H9 (cell line): ENCODE data around the gene PGRMC1. TPM values are rescaled to one million over a fixed set of nuclear protein-coding genes. Genes with fewer than 3 reads are reported as not detected.

Experiments
- DNase-seq: peaks from one replicate; pipeline ENCODE4 v3.0.0-alpha.2; 2017
- H2AFZ ChIP-seq: one replicate; pipeline ENCODE4 v1.6.1; 2013; ENCODE audit warnings: mild to moderate bottlenecking, low read length, control low read depth, moderate library complexity
- H2AK5ac ChIP-seq: 2 replicates; pipeline ENCODE4 v1.6.1; 2013; ENCODE audit warnings: low read length, control low read depth, mixed read lengths; ENCODE audit not compliant: insufficient read length
- H2BK120ac ChIP-seq: one replicate; pipeline ENCODE4 v1.6.1; 2013; ENCODE audit warnings: low read depth, mild to moderate bottlenecking, low read length, control low read depth, inconsistent platforms; ENCODE audit not compliant: poor library complexity, severe bottlenecking
- H2BK12ac ChIP-seq: 2 replicates; pipeline ENCODE4 v1.6.1; 2013; ENCODE audit warnings: low read length, control low read depth, mixed read lengths, low read depth; ENCODE audit not compliant: insufficient read length
- H2BK15ac ChIP-seq: 2 replicates; pipeline ENCODE4 v1.6.1; 2013; ENCODE audit warnings: low read depth, low read length, control low read depth
- H2BK20ac ChIP-seq: one replicate; pipeline ENCODE4 v1.6.1; 2013; ENCODE audit warnings: low read depth, mild to moderate bottlenecking, low read length, control low read depth, inconsistent platforms; ENCODE audit not compliant: poor library complexity, severe bottlenecking
- H2BK5ac ChIP-seq: 2 replicates; pipeline ENCODE4 v1.6.1; 2013; ENCODE audit warnings: low read length, control low read depth, mixed read lengths; ENCODE audit not compliant: insufficient read length
- H3K14ac ChIP-seq: 2 replicates; pipeline ENCODE4 v1.6.1; 2013; ENCODE audit warnings: low read length, control low read depth; ENCODE audit not compliant: insufficient read depth
- H3K18ac ChIP-seq: 2 replicates; pipeline ENCODE4 v1.6.1; 2013; ENCODE audit warnings: low read depth, mild to moderate bottlenecking, mixed read lengths, low read length, control low read depth; ENCODE audit not compliant: insufficient read length
- H3K23ac ChIP-seq: 2 replicates; pipeline ENCODE4 v1.6.1; 2013; ENCODE audit warnings: low read length, control low read depth, mixed read lengths, low read depth; ENCODE audit not compliant: insufficient read length
- H3K23me2 ChIP-seq: 2 replicates; pipeline ENCODE4 v1.6.1; 2013; ENCODE audit warnings: low read depth, mild to moderate bottlenecking, mixed read lengths, low read length, control low read depth; ENCODE audit not compliant: insufficient read length, poor library complexity, severe bottlenecking
- H3K27ac ChIP-seq: 2 replicates; pipeline ENCODE4 v1.5.1; 2013; ENCODE audit warnings: low read length, control low read depth, mixed read lengths, low read depth; ENCODE audit not compliant: insufficient read length
- H3K27me3 ChIP-seq: 2 replicates; pipeline ENCODE4 v1.6.1; 2013; ENCODE audit warnings: low read length, control low read depth, inconsistent platforms; ENCODE audit not compliant: insufficient read depth
- H3K4ac ChIP-seq: 2 replicates; pipeline ENCODE4 v1.6.1; 2013; ENCODE audit warnings: low read depth, mild to moderate bottlenecking, control low read depth, inconsistent platforms, low read length, moderate library complexity
- H3K4me1 ChIP-seq: 2 replicates; pipeline ENCODE4 v1.6.1; 2013; ENCODE audit warnings: low read length, control low read depth, inconsistent platforms; ENCODE audit not compliant: insufficient read depth
- H3K4me2 ChIP-seq: 2 replicates; pipeline ENCODE4 v1.6.1; 2013; ENCODE audit warnings: low read length, control low read depth, mixed read lengths; ENCODE audit not compliant: insufficient read length, insufficient read depth
- H3K56ac ChIP-seq: 2 replicates; pipeline ENCODE4 v1.6.1; 2013; ENCODE audit warnings: low read depth, mild to moderate bottlenecking, mixed read lengths, low read length, control low read depth; ENCODE audit not compliant: insufficient read length
- H3K79me1 ChIP-seq: 2 replicates; pipeline ENCODE4 v1.6.1; 2013; ENCODE audit warnings: low read depth, mild to moderate bottlenecking, moderate library complexity, low read length, control low read depth, inconsistent platforms; ENCODE audit not compliant: insufficient read depth, poor library complexity, severe bottlenecking
- H3K79me2 ChIP-seq: 2 replicates; pipeline ENCODE4 v1.6.1; 2013; ENCODE audit warnings: low read length, control low read depth, inconsistent platforms; ENCODE audit not compliant: insufficient read depth
- H3K9ac ChIP-seq: 2 replicates; pipeline ENCODE4 v1.6.1; 2013; ENCODE audit warnings: low read length, control low read depth, mixed read lengths; ENCODE audit not compliant: insufficient read length; ENCODE audit errors: extremely low read depth
- H3K9me3 ChIP-seq: one replicate; pipeline ENCODE4 v1.6.1; 2013; ENCODE audit warnings: low read depth, low read length, inconsistent platforms; ENCODE audit not compliant: control insufficient read depth
- H3T11ph ChIP-seq: one replicate; pipeline ENCODE4 v1.6.1; 2013; ENCODE audit warnings: mild to moderate bottlenecking, low read length, control low read depth, inconsistent platforms
- H4K20me1 ChIP-seq: one replicate; pipeline ENCODE4 v1.6.1; 2013; ENCODE audit not compliant: control insufficient read depth, insufficient read length, insufficient read depth
- H4K5ac ChIP-seq: 2 replicates; pipeline ENCODE4 v1.6.1; 2013; ENCODE audit warnings: low read depth, mild to moderate bottlenecking, mixed read lengths, low read length, control low read depth; ENCODE audit not compliant: insufficient read length
- H4K8ac ChIP-seq: replicated peaks from 2 replicates; pipeline ENCODE4 v1.6.1; 2013; ENCODE audit warnings: low read length, control low read depth, mixed read lengths, low read depth; ENCODE audit not compliant: insufficient read length
- H4K91ac ChIP-seq: 2 replicates; pipeline ENCODE4 v1.6.1; 2013; ENCODE audit warnings: low read depth, mild to moderate bottlenecking, moderate library complexity, mixed read lengths, low read length, control low read depth; ENCODE audit not compliant: insufficient read length
- H3K27ac Mint-ChIP-seq, 3 experiments: 2 replicates in 2 of 3; 3 replicates in 1 of 3; pipeline ENCODE4 v1.8.0; 2020 to 2021; ENCODE audit warnings: mixed read lengths in 3 of 3, mild to moderate bottlenecking in 1 of 3, moderate library complexity in 1 of 3
- H3K27me3 Mint-ChIP-seq: 2 replicates; pipeline ENCODE4 v1.8.0; 2021; ENCODE audit warnings: low read depth, mild to moderate bottlenecking, moderate library complexity, mixed read lengths
- H3K36me3 Mint-ChIP-seq, 3 experiments: 2 replicates in 2 of 3; 3 replicates in 1 of 3; pipeline ENCODE4 v1.8.0; 2020 to 2021; ENCODE audit warnings: low read depth in 3 of 3, mixed read lengths in 3 of 3; ENCODE audit not compliant: insufficient read depth in 1 of 3
- H3K4me1 Mint-ChIP-seq, 2 experiments: 2 replicates each; pipeline ENCODE4 v1.8.0; 2020; ENCODE audit warnings: mixed read lengths in 2 of 2
- H3K4me3 Mint-ChIP-seq, 2 experiments: 2 replicates in 1 of 2; 3 replicates in 1 of 2; pipeline ENCODE4 v1.8.0; 2020 to 2021; ENCODE audit warnings: mild to moderate bottlenecking in 2 of 2, mixed read lengths in 2 of 2, moderate library complexity in 1 of 2
- H3K9me3 Mint-ChIP-seq, 2 experiments: 2 replicates in 1 of 2; 3 replicates in 1 of 2; pipeline ENCODE4 v1.8.0; 2020; ENCODE audit warnings: mild to moderate bottlenecking in 2 of 2, mixed read lengths in 2 of 2, moderate library complexity in 1 of 2
- CTCF ChIP-seq: fragments of 200-600 bp; sonication (generic); conservative IDR thresholded peaks from 3 replicates; pipeline ENCODE4 v1.8.0; 2021; ENCODE audit warnings: antibody characterized with exemption, mild to moderate bottlenecking
- WGBS: extraction: QIAGEN DNeasy Blood & Tissue Kit; methylation state at CpG from one replicate; pipeline ENCODE4 v1.1.7; 2013; ENCODE audit warnings: missing lambda C conversion rate, low lambda C conversion rate, mixed read lengths; ENCODE audit not compliant: insufficient read length; ENCODE audit errors: extremely low coverage; 5-methylcytosine and 5-hydroxymethylcytosine counted together
- total RNA-seq: library from RNA; stranded (reverse); gene quantifications from 2 replicates; pipeline ENCODE4 v1.2.1, GENCODE V29; 2021

The PGRMC1 gene
- total RNA-seq, 1 experiment from 2014 or later: 133 TPM

GRCh38 chrX:119187298-119187697 lies 48.8 kb upstream of the PGRMC1 start:
- H3K27me3 ChIP-seq: no peaks in the 10 kb centered on the region
- H3K9ac ChIP-seq: no peak overlapping the region
- DNase-seq: no peak
- H3K18ac ChIP-seq: no peak overlapping the region
- H3K79me1 ChIP-seq: no peaks in the 10 kb centered on the region
- H3K4me2 ChIP-seq: no peak overlapping the region
- no CpG with 5 or more reads among the region's 4 CpGs for WGBS
- H4K91ac ChIP-seq: no peak overlapping the region
- H2BK5ac ChIP-seq: no peak overlapping the region
- no peak for TF ChIP-seq CTCF
- H4K8ac ChIP-seq: no peak overlapping the region
- no peaks in the 10 kb centered on the region for H3K4me1 ChIP-seq
- no peaks in the 10 kb centered on the region for H3K23me2 ChIP-seq
- Mint-ChIP-seq H3K27me3 (peaks cover 3% of the 10 kb centered on the region; the same call in 1 of the 2 replicates), H3K9me3 (peaks cover 61 to 62% of the 10 kb centered on the region in 2 experiments), H3K4me3 (no peak overlapping the region), H3K4me1 (no peaks in the 10 kb centered on the region), H3K36me3 (peaks cover 0 to 3% (median 2%) of the 10 kb centered on the region in 3 experiments; a peak in 3 of 7 replicates), H3K27ac (no peak overlapping the region)
- no peak overlapping the region for H4K5ac ChIP-seq
- no peaks in the 10 kb centered on the region for H3K79me2 ChIP-seq
- H3K4ac ChIP-seq: no peak overlapping the region
- no peak overlapping the region for H3K23ac ChIP-seq
- no peaks in the 10 kb centered on the region for H4K20me1 ChIP-seq
- H2BK20ac ChIP-seq: no peak overlapping the region
- H3K9me3 ChIP-seq: peaks cover 31% of the 10 kb centered on the region
- H2AFZ ChIP-seq: no peak overlapping the region
- no peak overlapping the region for H3K56ac ChIP-seq
- H3K27ac ChIP-seq: no peak overlapping the region
- no peak overlapping the region for H2BK15ac ChIP-seq
- H2BK12ac ChIP-seq: no peak overlapping the region
- no peak overlapping the region for H2BK120ac ChIP-seq
- H2AK5ac ChIP-seq: no peak overlapping the region
- no peak overlapping the region for H3K14ac ChIP-seq
- no peak overlapping the region for H3T11ph ChIP-seq
